ENCODE measurements around the gene TGFBR3L. TPM values are rescaled to one million over a fixed set of nuclear protein-coding genes. Genes with fewer than 3 reads are reported as not detected.

Gene TGFBR3L
- polyA plus RNA-seq, 3 donors, result not detected

GRCh38 chr19:7919610-7920518 lies 5.2 kb downstream of the TGFBR3L start, which contains the start of gene SNAPC2:
Gene SNAPC2, plus strand, starts transcription at chr19:7920338. Its CDS starts 29 bp downstream, at chr19:7920367.
- H3K27ac Mint-ChIP-seq, result peak within 1 kb of the TSS; percentile 90 to 99 (median 97)
- H3K4me3 Mint-ChIP-seq, result peak within 1 kb of the TSS; percentile 91 to 99
- Histone ChIP-seq H4K20me1 (ENCODE audit: insufficient read depth, low read length) (peaks cover 4% of the 10 kb centered on the region), H3K36me3 (replicated peaks in 1 of 2; ENCODE audit: control insufficient read depth in 1 of 2, insufficient read depth in 2 of 2, low read length in 2 of 2) (peaks cover 12 to 15% of the 10 kb centered on the region in 2 donors), H3K4me3 (replicated peaks in 1 of 3; ENCODE audit: low read depth in 2 of 3, low read length in 3 of 3) (peak within 1 kb of the TSS; percentile 63 to 87 (median 69)), H2AFZ (ENCODE audit: insufficient read depth, low read depth, low read length, poor library complexity, severe bottlenecking) (peak within 1 kb of the TSS; percentile 88), H3K79me2 (ENCODE audit: insufficient read depth, low read length) (no peaks in the 10 kb centered on the region), H3K9me3 (replicated peaks in 1 of 2; ENCODE audit: control insufficient read depth in 1 of 2, insufficient read depth in 1 of 2, low read length in 2 of 2) (peaks cover 0 to 18% of the 10 kb centered on the region in 2 donors), H3K4me1 (ENCODE audit: control insufficient read depth in 1 of 2, insufficient read depth in 2 of 2, low read length in 2 of 2) (peaks cover 39 to 65% of the 10 kb centered on the region in 2 donors), H3K4me2 (replicated peaks; ENCODE audit: extremely low read depth, low read length, poor library complexity, severe bottlenecking) (peak within 1 kb of the TSS; percentile 98), H3K9ac (ENCODE audit: insufficient read depth, low read length, poor library complexity, severe bottlenecking) (peak within 1 kb of the TSS; percentile 69), H3K27me3 (ENCODE audit: control insufficient read depth in 2 of 2, insufficient read depth in 2 of 2, low read length in 2 of 2) (peaks cover 26 to 41% of the 10 kb centered on the region in 2 donors), H3K27ac (ENCODE audit: low read depth in 1 of 2, low read length in 2 of 2) (peak within 1 kb of the TSS; percentile 83 to 88)
- no peak for TF ChIP-seq CTCF (IDR thresholded peaks at IDR 0.05)
- H3K4me1 Mint-ChIP-seq, result peaks cover 52% of the 10 kb centered on the region
- peaks cover 47 to 64% (median 55%) of the 10 kb centered on the region in 3 donors for H3K27me3 Mint-ChIP-seq (ENCODE audit: low read depth in 3 of 3)
- H3K36me3 Mint-ChIP-seq, result peaks cover 15 to 17% of the 10 kb centered on the region in 2 donors
- intact Hi-C loops (cut with micrococcal nuclease), result loop anchor here (1.0 to 10.0 kb wide), 6 partner anchors 15 to 1895 kb away; partner anchors contain the start of genes FBXL12 (in 1 of the 2), MAP2K7 (in 1 of the 2), PRR36 (in 1 of the 2) and TIMM44 (in 1 of the 2)
- peak; percentile 80 to 94 (median 92) for DNase-seq
- H3K9me3 Mint-ChIP-seq, result peaks cover 0 to 28% (median 15%) of the 10 kb centered on the region in 7 donors
- WGBS (ENCODE audit: insufficient coverage), result 6% methylated on average over 62 of the region's 62 CpGs
